T-helper 1 cell treated with Interleukin-12 subunit alpha and Interleukin-12 subunit beta and Interleukin-4 antibody, amounts not matched to agents 30 ng/mL and 1 ng/mL, for 36 hours (primary cell): ENCODE results near the gene SMAD3. TPM values are rescaled to one million over a fixed set of nuclear protein-coding genes. Genes with fewer than 3 reads are reported as not detected.

Experiments
- intact Hi-C: fragments of 100-400 bp; cut with micrococcal nuclease; formaldehyde crosslinking; loops from one replicate; pipeline ENCODE4 v1.15.1; 2024
- total RNA-seq: library from RNA; stranded (reverse); gene quantifications from 2 replicates; pipeline ENCODE4 v1.2.3, GENCODE V29; 2022

Gene SMAD3
- total RNA-seq, 1 donor from 2014 or later, result 181 TPM

DNA sequence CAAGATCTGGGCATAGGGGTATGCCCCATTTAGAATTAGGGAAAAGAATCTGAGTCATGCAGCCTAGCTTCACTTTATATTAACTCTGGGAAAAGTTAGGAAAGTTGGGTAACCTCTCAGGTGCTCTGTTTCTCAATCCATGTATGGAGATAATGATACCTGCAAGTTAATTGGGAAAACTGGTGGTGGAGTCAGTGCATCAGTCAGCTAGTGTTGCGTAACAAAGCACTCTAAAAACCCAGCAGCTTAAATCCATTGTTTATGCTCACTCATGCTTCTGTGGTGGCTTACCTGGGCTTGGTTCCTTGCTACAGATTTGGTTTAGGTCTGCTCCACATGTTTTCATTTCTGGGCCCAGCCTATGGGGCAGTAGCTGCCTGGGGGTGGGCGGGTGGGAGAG lies 91.0 kb downstream of the SMAD3 start:
- intact Hi-C loops, result no loop called here

DNA sequence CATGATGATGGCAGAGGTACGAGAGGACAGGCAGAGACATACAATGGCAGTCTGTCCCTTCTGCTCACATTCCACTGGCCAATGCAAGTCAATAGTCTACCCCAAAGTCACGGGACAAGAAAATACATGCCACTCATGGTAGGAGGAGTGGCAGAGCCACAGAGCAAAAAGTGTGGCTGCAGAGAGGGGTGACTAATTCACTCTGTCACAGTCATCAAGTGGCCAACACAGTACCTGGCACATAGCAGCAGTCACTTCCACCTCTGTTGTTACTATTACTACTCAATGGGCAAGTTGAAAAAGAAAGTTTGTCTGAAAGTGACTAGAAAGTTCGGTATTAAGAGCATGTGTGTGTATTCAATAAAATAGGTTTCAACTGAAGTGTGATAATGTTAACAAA lies 91.4 kb downstream of the SMAD3 start:
- intact Hi-C loops, result no loop called here

DNA sequence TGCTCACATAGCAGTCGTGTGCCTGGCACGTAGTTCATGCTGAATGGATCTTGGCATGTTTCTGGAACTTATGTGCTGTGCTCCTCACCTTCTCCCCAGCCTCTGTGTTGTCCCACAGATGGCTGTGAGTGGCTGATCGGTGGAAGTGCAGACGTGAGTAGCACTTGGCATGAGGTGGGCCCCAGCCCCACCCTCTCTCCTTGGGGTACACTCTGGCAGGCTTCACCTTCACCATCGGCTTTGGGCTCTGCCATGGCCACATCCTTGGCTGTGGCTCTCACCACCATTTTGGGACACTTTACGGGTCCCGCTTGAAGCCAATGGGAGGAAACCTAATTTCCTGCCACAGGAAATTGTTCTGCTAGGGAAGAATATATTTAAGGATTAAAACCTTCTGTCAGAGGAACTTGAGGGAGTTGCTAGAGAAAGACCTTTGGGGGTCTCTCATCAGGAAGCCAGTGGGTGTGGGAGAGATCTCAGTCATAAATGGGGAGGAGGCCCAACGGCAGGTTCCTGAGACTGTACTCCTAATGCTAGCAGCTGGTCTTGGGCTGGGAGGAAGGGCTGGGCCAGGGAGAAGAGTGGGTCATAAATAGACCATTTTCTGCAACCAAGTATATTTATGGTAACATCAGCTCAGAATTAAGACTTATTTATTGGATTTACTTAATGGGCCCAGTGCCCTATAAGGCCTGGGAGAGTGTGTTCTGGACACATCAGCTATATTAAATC lies 92.3 kb downstream of the SMAD3 start:
- intact Hi-C loops, result no loop called here

DNA sequence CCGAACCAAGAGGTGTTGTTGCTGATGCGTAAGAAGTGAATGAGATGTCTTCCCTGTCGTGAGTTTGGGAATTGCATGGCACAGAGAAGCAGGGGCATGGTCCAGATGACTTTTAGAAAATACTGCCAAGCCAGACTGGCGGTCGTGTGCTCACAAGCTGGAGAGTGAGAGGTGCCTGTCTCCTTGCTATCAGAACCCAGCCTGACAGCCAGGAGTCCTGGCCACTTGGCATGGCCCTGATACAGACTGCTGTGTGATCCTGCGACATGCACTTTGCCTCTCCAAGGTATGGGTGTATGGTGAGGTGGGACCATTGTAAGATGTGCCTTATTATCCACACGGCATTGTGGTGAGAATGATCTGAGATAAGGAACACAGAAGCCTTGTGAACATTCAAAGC lies 93.0 kb downstream of the SMAD3 start:
- intact Hi-C loops, result no loop called here

DNA sequence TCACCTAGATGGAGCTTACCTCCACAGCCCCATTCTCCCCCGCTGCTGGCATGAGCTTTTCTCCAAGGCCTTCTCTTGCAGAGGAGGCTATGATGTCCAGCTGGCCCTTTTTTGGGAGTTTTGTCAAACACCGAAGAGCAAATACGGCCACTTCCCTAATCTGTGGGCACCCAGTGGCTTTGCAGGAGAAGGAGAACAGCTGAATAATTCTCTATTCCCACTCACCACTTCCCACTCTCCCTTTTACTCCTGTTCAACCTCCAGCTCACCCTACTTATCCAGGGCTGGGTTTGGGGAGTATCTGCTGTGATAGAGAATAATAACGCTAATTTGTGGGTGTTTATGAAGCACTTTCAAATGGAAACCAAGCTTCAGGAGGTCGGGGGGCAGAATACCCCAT lies 96.0 kb downstream of the SMAD3 start:
- intact Hi-C loops, result no loop called here

DNA sequence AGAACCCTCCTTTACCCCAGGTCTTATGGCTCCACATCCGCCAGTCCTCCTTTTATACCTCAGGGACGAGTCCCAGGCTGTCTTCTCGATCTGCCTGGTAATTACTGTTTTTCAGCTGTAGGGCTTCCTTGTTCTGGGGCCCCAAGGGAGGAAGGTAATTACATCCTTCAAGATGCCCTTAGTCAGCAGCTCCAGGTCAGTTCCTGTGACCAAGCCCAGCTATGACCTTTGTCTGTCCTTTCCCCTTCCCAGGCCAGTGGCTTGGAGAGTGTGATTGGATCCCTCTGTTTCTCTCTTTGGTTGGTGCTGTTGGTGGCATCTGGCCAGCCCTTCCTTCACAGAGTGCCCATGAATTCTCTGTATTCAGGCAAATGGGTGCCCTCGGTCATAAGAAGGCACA lies 96.5 kb downstream of the SMAD3 start:
- intact Hi-C loops, result no loop called here

DNA sequence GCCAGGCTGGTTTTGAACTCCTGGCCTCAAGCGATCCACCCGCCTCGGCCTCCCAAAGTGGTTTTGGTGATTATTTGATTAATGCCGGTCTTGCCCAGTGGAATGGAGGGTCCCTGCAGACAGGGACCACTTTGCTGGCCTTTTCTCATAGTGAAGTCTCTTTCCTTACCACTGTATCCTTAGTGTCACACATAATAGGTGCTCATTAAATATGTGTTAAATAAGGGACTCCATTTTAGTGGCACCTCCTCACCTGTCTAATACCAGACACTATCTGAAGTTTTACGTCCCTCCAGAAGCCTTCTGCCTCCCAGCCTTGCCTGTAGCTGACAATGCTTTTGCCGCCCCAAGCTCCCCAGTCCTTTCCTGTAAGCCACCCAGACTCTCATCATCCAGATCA lies 97.8 kb downstream of the SMAD3 start:
- intact Hi-C loops, result no loop called here

DNA sequence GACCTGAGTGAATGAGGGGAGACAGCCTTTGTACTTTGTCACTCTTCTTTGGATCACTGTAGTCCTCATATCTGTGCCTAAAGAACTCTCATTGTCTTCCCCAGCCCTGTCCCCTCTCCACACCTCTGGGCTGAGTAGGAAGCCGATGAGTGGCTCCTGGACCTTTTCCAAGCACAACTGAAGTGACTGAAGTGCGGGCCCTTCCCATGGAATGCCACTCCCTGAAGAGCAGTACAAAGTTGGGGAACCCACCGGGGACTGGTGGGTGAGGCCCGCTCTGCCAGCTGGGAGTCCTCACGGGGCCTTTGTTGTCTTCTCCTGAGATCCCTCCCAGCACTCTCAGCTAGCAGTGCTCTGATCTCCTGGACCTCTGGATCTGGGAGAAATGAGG lies 99.0 kb downstream of the SMAD3 start:
- intact Hi-C loops, result no loop called here

DNA sequence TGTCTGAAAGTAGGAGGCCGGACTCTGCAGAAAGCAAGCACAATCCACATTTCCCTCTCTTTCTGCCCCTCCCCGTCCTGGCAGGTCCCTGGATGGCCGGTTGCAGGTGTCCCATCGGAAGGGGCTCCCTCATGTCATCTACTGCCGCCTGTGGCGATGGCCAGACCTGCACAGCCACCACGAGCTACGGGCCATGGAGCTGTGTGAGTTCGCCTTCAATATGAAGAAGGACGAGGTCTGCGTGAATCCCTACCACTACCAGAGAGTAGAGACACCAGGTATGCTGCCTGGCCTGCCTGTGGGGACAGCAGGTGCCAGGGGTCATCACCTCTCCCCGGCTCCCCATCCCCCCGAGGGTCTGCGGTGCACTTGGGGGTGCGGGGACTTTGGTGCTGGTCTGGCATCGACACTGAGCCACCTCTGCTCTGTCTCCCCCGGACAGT lies 99.4 kb downstream of the SMAD3 start:
- intact Hi-C loops, result no loop called here

DNA sequence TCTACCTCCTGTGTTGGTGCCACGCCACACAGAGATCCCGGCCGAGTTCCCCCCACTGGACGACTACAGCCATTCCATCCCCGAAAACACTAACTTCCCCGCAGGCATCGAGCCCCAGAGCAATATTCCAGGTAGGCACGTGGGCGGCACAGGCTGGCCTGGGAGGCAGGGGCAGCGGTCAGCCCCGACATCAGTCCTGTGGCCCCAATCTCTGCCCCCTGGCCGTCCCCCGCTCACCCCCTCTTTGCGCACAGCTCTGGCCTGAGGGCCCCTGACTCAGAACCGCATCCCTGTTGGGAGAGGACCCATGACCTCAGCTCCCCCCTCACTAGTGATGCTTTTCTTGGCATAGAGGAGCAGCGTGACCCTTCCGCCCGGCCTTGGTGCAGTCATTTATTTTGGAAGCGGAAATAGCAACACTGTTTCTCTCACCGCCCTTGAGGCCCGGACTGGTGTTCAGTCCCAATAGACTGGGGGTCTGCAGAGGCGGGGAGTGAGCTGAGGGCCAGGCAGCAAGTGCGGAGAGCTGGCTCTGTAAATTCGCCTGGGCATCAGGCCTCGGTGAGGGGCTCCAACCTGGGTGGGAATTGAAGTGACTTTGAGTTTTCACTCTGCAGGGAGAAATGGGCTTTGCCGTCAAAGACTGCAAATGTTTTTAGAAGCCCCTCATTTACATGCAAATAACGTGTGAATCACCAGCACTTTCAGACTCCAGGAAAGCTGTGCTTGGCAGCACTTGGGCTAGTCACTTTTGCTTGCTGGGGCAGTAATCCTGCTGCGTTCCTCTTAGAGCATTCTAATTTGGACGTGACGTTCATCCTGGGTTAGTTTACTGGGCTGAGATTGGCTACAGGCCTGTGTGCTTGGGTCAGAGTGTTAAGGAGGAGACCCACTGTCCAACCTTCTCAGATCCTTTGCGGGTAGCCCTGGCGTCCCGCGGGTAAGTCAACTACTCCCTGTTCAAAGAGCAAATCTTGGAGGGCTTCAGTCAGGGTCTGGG lies 100.2 kb downstream of the SMAD3 start:
- intact Hi-C loops, result no loop called here

DNA sequence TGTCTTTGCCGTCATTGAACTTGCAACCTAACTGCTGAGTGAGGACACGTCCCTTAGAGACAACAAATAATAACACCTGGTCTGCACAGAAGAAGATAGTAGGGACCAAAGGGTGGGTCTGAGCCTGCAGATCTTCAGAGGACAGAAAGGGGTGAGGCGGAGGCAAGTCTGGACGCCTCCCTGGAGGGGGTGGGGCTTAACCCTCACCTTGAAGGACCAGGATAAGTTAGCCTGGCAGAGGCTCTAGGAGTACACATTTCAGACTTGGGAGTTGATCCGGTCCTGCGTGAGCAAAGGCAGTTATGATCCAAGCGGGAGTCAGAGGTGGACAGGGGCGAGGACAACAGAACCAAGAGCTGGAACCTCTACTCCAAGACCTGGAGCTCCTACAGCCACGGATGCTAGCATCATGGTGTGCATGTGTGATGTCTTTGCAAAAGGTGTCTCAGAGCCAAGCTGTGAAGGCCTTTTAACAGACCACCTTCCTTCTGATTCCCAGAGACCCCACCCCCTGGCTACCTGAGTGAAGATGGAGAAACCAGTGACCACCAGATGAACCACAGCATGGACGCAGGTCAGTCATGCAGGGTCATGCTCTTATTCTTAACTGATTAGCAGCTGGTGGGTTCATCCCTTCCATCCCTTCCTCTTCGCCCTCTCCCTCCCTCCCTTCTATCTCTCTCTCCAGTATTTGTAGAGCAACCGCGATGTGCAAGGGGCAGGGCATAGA lies 101.0 kb downstream of the SMAD3 start:
- intact Hi-C loops, result no loop called here

DNA sequence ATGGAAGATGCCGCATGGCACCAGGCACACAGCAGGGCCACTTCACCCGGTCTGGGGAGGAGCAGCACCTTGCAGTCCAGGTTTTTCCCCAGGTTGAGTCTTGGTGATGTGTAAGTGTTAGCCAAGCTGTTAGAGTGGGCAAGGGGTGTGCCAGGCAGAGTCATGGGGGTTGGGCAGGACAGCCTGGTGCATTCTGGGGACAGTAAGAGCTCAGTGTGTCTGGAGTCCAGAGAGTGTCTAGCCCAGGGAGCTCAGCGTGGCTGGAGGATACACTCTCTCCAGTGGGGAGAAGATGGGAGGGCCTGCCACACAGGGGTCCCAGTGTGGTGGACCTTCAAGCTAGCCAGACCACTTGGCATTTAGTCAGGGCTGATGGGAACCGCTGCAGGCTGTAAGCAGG lies 101.7 kb downstream of the SMAD3 start:
- intact Hi-C loops, result no loop called here

DNA sequence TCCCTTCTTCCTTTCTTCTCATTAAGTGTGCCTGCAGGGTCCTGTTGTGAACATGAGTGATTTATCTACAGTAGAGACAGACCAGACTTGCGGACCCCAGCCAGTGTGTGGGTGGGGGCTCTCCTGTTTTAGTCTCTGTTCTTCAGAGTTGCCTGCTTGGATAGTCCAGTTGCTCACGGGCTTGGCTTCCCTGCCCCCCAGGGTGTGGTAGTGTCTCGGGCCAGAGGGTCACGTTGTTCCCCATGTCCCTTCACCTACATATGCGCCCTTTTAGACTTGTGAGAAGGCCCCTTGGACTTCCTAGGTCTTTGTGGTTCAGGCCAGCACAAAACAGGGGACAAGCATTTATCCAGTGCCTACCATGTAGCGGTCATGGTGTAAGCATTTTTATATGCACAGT lies 103.3 kb downstream of the SMAD3 start:
- intact Hi-C loops, result no loop called here

DNA sequence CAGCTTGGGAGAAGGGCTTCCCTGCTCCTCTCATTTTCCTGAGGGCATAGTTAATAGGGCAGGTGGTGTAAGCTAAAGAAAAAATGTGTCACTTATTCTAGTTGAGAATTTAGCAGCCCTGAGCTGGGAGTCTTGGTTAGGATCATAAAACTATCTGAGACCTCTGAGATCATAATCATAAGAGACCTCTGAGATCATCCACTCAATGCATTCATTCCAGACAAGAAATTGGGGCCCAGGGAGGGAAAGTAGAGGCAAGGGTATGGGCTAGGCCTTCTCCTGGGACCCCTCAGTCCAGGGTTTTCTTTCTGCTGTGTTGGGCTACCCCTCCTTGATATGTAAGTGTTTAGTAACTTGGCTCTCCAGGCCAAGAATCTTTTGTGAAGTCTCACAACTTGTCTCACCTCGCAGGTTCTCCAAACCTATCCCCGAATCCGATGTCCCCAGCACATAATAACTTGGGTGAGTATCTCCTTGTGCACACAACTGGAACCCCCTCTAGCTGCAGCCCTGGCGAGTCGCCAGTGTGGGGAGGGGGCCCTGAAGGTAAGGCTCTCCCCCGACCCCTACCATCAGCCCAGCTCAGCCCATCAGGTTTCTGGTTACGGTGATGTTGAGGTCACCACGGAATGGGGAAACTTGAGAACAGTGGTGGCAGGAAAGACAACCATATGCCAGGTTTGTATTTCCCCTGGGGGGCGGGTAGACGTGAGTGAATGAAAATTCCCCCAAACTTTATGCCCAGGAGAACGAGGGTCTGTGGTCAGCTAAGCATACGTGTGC lies 104.9 kb downstream of the SMAD3 start:
- intact Hi-C loops, result no loop called here

DNA sequence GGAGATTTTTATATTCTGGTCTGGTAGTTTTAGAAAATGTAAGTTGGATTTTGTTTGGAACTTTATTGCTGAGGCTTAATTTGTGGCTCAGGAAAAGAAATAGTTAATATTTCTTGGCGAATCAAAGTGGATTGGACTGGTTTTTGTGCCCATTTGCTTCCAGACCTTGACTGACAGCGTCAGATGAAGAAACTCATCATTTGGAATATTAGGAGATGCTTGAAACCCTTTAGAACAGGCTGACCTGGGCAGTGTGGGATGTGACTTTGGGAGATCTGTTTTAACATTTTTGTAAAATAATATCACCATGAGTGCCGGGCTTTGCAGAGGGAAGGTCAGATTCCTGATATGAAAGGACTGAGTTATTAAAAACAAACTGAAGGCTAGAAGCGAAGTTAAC lies 106.1 kb downstream of the SMAD3 start:
- intact Hi-C loops, result no loop called here

DNA sequence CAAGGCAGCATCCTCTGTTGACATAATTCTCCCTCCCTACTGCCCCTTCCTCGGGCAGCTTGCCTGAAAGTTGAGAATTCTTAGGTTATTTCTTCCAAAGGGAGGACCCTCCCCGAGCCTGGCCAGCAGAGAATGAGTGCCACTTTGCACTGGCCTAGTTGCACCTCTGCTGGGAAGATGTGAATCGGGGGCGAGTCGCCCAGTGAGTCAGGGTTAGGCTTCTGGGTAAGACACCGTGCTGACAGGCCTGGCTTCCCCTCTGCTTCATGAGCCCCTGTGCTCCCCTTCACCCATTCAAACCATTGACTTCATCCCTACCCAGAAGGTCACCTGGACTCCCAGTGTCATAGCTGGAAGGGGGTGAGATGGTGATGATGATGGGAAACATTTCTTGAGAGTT lies 106.8 kb downstream of the SMAD3 start:
- intact Hi-C loops, result no loop called here

DNA sequence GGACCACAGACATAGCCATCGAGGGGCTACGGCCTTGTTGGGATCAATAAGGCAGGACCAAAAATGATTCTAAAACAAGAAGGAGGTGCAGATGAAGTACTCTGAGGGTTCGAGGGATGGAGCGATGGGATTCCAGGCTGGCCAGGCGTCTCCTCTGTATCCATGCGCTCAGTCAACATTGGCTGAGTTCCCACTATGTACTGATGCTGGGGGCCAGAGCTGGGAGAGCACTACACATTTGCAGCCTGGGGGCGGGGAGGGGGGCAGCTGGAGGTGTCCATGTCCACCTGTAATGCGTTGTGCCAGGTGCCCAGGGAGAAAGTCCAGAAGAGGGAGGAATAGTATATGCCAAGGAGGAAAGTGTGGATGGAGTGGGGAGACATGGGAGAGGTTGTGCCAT lies 107.6 kb downstream of the SMAD3 start:
- intact Hi-C loops, result no loop called here

DNA sequence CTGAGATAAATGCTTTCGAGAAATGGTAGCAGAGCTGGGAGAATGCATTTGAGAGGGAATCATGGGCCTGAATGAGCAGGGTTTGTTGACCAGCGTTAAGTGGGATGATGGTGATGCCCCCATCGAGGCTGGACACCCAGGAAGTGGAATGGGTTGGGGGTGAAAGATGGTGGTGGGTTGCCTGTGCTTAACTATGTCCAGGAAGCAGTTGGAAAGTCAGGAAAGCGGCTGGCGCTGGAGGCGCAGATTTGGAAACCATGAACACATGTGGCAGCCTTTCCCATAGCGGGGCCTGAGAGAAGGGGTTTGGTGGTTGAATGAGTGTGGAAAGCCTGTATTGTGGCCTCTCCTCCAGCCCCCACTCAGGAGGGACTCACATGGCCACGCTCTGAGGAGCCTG lies 108.4 kb downstream of the SMAD3 start:
- intact Hi-C loops, result no loop called here

DNA sequence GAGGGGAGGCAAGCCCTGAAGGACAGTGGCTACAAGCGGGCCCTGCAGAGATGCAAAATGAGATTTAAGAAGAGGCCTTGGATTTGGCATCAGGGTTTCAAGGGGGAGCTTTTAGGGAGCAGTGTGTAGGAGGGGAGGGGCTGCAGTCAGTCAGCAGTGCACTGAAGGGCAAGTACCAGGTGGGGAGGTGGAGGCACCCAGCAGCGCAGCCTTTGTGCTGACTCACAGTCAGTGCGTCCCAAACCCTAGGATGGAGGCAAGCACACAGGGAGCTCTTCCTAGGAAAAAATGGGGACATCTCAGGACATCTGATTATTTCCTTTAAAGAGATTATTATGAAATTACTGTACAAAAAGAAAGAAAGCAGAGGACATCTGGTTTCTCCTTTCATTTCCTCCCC lies 109.0 kb downstream of the SMAD3 start:
- intact Hi-C loops, result no loop called here

DNA sequence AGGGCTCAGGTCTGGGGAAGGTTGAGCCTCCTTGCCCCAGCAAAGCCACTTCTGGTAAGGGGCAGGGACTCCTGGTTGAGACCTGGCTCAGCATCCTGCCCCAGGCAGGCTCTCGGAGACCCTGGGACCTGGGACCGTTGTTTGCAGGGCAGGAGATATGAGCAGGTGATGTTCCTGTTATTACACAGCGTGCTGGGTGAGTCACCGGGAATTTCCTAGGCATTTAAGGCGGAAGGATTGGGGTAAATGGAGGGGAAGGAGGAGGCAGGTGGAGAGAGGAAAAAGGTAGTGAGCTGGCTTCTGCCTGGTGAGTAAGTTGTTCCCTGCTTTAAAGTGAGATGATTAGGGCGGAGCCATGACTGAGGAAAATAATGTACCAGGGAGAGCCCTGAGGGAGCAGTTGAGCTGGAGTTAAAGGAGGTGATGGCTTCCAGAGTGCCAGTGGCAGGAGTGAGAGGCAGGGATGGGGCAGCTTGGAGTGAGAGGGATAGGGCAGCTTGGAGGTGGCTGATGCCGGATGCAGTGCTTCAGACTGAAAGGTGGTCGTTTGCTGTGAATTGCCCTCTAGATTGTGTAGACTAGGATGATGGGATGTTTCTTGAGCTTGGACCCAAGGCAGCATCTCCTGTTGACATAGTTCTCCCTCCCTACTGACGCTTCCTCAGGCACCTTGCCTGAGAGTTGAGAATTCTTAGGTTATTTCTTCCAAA lies 109.6 kb downstream of the SMAD3 start:
- intact Hi-C loops, result loop anchor here (5.0 kb wide), 1 partner anchor 43 kb away; no protein-coding TSS in a partner anchor
